ENCODE data around the gene NUAK2.

Gene NUAK2

GRCh38 chr1:205293350-205294074 lies 28.0 kb downstream of the NUAK2 start:
- TF ChIP-seq CSDC2 (CRISPR knock-in tag; IDR thresholded peaks at IDR 0.05): no peak
- ATAC-seq: no peak

- no peak for ATAC-seq
- TF ChIP-seq PATZ1 (CRISPR knock-in tag; IDR thresholded peaks at IDR 0.05; ENCODE audit: borderline replicate concordance): no peak
- TF ChIP-seq TSHZ2 (CRISPR knock-in tag; IDR thresholded peaks at IDR 0.05): no peak
- TF ChIP-seq ZNF565 (CRISPR knock-in tag; conservative IDR thresholded peaks at IDR 0.05; ENCODE audit: low read depth): no peak
- no peak for TF ChIP-seq GLIS3 (CRISPR knock-in tag; IDR thresholded peaks at IDR 0.05)
- no peak for TF ChIP-seq POU6F1 (CRISPR knock-in tag; IDR thresholded peaks at IDR 0.05; ENCODE audit: borderline replicate concordance, low read depth)
- no peak for TF ChIP-seq CREB5 (CRISPR knock-in tag; IDR thresholded peaks at IDR 0.05; ENCODE audit: low read depth)
Observed at GRCh38 chr1:205291596-205291995, 29.9 kb downstream of the NUAK2 start.

GRCh38 chr1:205287767-205288559 lies 33.6 kb downstream of the NUAK2 start:
- ATAC-seq: no peak
- TF ChIP-seq ZNF565 (CRISPR knock-in tag; conservative IDR thresholded peaks at IDR 0.05; ENCODE audit: low read depth) (no peak), ZNF70 (CRISPR knock-in tag; IDR thresholded peaks at IDR 0.05) (no peak), BACH2 (CRISPR knock-in tag; IDR thresholded peaks at IDR 0.05; ENCODE audit: borderline replicate concordance) (no peak), GLIS3 (CRISPR knock-in tag; IDR thresholded peaks at IDR 0.05) (no peak), TCF4 (CRISPR knock-in tag; IDR thresholded peaks at IDR 0.05; ENCODE audit: borderline replicate concordance) (no peak), TSHZ2 (CRISPR knock-in tag; IDR thresholded peaks at IDR 0.05) (no peak), OSR1 (CRISPR knock-in tag; IDR thresholded peaks at IDR 0.05) (no peak), CREB5 (CRISPR knock-in tag; IDR thresholded peaks at IDR 0.05; ENCODE audit: low read depth) (no peak), PPARA (CRISPR knock-in tag; IDR thresholded peaks at IDR 0.05; ENCODE audit: borderline replicate concordance) (no peak), ZNF8 (CRISPR knock-in tag; IDR thresholded peaks at IDR 0.05) (no peak), PATZ1 (CRISPR knock-in tag; IDR thresholded peaks at IDR 0.05; ENCODE audit: borderline replicate concordance) (no peak), ZFP30 (CRISPR knock-in tag; IDR thresholded peaks at IDR 0.05) (no peak), ZFP3 (CRISPR knock-in tag; IDR thresholded peaks at IDR 0.05) (no peak)

Measured in SK-N-SH treated with all-trans-retinoic acid at 6 μM for 48 hours (cell line).